A549 treated with GW870086 at 1 μM for 4 hours (cell line): Measurements from ENCODE around the gene POU3F4. TPM values are rescaled to one million over a fixed set of nuclear protein-coding genes. Genes with fewer than 3 reads are reported as not detected.

Experiments
- total RNA-seq: library from RNA; stranded (reverse); fragments of 200-300 nt; extraction: Qiagen RNA extraction; gene quantifications from 5 replicates; pipeline ENCODE4 v1.2.3, GENCODE V29; 2022; ENCODE audit warnings: low read depth

POU3F4 gene
- total RNA-seq, result not detected in 5 replicates

GRCh38 chrX:83508006-83508405 lies at the start of gene POU3F4:
Gene POU3F4 (plus strand): TSS chrX:83508290. CDS start chrX:83508325, 35 bp downstream.

